SKM-1 (cell line): Measurements from ENCODE around the gene SHH.

Experiments used
- DNase-seq: peaks from one replicate; lab custom pipeline; 2025; ENCODE audit not compliant: unreplicated experiment; lab: John Stamatoyannopoulos, UW

Gene SHH

DNA sequence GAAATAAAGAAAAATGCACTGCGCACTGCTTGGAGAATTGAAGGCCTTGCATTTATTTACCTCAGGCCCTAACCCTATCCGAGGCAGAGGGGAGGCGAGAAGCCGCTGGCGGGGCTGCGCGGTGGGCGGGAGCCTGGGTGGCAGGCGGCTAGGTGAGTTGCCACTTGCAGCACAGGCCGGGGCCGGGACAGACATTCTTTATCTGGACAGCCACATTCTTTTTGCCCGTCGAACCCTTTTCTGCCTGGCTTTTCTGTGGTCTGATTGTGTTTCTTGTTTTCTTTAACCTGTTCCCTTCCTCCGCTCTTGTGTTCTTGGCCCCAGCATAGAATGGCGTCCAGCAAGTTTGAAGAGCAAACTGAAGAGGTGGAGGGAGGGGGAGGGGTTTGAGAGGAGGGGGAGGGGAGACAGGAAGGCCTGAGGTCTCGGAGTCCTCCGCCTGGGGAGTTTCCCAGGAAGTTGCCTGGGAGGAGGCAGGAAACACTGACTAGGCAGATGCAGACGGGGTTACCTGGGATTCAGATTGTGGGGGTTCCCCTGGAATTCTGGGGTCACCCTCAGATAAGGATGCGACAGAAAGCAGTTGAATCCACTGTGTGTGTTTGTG is 5.1 kb downstream of the SHH start:
- no peak for DNase-seq

- no peak for DNase-seq
Observed at GRCh38 chr7:155806096-155806871, 6.0 kb downstream of the SHH start.

- no peak for DNase-seq
Observed at GRCh38 chr7:155805826-155806095, 6.5 kb downstream of the SHH start.

GRCh38 chr7:155804897-155805825 is 7.1 kb downstream of the SHH start:
- no peak for DNase-seq

DNA sequence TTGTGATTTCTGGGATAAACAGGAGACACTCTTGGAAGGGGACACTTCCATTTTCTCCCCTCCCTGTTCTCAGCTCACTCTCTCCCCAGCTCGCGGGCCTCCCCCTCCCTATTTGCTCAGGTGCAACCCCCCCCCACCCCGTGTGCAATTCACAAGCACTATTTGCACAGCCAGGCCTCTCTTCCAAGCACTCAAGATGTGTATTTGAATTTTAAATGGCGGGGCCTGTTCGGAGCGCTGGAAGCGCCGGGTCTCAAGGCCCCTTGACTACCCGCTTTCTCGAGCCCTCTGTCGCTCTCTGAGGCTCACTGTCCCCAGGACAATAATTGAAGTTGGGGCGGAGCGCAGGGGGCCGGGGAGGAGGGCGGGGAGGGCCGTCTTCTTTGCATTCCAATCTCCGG is 7.8 kb downstream of the SHH start:
- no peak for DNase-seq

GRCh38 chr7:155803418-155804376 is 8.6 kb downstream of the SHH start:
- no peak for DNase-seq

GRCh38 chr7:155802906-155803417 is 9.3 kb downstream of the SHH start:
- no peak for DNase-seq

GRCh38 chr7:155802291-155802690 is 10.0 kb downstream of the SHH start:
- DNase-seq: no peak

DNA sequence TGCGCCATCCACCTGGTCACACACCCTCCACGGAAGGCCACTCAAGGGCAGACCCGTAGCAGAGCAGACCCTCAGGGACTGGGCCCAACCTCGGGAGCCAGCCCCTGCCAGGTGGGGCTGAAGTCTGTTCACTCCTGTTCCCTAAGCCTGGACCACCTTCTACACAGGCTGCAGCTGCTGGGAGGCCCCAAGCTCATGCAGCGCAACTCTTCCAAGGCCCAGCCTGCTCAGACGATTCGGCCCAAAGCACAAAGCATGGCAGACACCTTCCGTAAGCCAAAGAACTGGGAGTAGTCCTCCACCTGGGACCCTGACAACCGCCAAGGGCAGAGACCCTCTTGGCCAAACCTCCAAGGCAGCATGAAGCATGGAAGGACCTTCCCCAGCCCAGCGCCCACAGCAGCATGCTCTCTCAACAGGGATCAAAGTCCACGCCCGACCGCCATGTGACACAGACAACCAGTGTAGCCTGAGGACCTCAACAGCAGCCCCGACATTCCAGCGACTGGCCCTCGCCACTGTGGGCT is 11.5 kb downstream of the SHH start:
- no peak for DNase-seq

DNA sequence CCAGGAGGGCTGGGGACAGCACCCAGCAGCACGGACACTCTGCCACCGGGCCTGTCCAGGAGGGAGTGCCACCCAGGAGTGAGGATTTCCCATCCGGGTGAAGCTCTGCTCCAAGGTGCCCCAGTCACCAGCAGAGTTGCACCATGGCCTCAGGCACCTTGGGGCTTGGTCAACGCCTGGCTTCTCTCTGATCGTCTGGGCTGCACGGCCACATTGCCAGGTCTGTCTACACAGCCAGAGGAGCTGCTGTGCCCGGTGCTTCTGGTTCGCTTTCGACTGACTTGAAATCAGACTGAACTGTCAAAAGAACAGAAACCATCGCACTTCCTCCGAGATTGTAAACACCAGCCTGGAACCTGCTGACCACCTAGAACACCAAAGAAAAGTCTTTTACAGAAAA is 12.0 kb downstream of the SHH start:
- no peak for DNase-seq

DNA sequence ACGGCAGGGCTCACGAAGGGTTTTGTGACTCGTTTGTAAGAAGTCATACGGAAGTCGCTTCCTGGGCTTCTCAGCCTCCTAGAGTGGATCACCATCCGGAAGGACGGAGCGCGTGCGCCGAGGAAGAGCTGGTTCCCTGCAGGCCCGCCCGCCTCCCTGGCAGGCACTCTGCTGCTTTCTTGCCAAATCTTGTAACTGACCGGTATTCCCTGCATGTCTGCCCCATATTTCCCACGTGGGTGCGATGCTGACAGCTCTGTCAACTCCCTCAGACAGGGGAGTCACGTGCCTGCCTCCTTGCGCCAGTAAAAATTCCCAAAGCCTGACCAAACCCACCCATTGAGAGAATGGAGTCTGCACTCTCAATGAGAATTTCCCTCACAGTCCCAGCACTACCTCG is 12.7 kb downstream of the SHH start:
- no peak for DNase-seq

- no peak for DNase-seq
Observed at GRCh38 chr7:155798673-155799439, 13.4 kb downstream of the SHH start.

GRCh38 chr7:155797262-155798250 is 14.7 kb downstream of the SHH start:
- DNase-seq: no peak

- no peak for DNase-seq
Observed at GRCh38 chr7:155796381-155797261, 15.6 kb downstream of the SHH start.

GRCh38 chr7:155795951-155796350 is 16.3 kb downstream of the SHH start:
- DNase-seq: no peak

DNA sequence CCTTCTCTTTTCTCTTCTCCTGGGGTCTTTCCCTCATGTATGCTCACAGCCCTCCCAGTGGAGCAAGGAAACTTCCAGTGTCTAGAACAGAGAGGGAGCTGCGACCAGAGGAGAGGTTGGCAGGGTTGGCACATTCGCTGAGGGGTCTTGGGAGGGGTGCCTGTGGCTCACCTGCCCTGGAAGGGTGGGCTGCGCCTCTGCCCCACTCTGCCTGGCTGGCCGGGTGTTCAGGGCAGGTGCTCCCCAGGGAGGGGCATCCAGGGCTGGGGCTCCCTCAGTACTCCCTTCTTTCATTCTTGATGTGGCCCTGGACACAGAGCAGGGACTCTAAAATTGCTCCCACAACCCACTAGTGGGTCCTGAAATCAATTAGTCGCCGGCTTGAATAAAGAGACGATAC is 16.9 kb downstream of the SHH start:
- DNase-seq: no peak

DNA sequence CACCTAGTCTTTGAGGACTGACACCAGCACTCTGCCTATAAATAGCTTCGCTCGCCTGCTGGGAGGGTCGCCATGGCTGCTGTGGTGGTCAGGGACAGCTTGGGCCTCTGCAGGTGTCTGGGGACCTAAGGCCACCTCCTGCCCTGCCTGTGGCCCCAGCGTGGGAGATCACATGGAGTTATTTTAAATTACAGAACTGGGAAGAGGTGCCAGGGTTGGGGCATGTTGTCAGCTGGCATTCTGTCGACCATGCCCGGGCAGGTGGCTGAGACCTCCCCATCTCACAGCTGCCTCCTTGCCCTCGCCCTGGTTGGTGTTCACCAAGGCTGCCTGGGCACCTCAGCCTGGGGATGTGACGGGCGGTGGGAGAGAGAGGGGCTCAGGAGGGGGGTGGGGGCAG is 18.1 kb downstream of the SHH start:
- no peak for DNase-seq

DNA sequence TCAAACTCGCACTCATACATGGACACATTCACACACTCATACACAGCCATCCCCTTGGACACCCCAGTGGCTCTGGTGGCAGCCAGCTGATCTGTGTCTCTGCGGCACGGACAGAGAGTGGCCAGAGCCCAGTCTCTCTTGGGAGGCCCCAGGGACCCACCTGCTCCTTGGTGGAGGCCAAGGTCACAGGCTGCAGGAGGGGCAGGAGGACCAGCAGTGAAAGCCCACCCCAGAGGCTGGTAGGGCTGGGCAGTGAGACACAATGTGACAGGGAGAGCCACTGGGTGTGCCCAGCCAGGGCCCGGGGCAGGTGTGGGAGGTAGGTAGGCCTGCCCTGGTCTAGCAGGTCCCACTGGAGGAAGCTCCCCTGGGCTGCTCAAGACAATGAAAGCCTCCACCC is 18.5 kb downstream of the SHH start:
- no peak for DNase-seq
